Measurements from ENCODE around the gene LEMD1.

GRCh38 chr1:205441318-205441633 lies 19.4 kb upstream of the LEMD1 start:
- TF ChIP-seq CTCF (IDR thresholded peaks at IDR 0.05) = no peak
- TF ChIP-seq POLR2A (IDR thresholded peaks at IDR 0.05) = no peak
